HG02884 (cell line): ENCODE measurements around the gene NEMP2.
"Not testable (repeated sequence)": the region's sequence is repeated elsewhere in the genome, so short reads cannot be mapped to it uniquely, and the experiment has no call there.

Experiments used
- ATAC-seq: cut with Tn5 transposase; IDR thresholded peaks from one replicate; pipeline ENCODE4 v1.9.1; 2021; ENCODE audit warnings: mild to moderate bottlenecking, moderate library complexity; ENCODE audit not compliant: unreplicated experiment

The NEMP2 gene

GRCh38 chr2:190527214-190527613 lies 7.3 kb downstream of the NEMP2 start:
- ATAC-seq, result no peak

GRCh38 chr2:190526105-190526750 lies 8.3 kb downstream of the NEMP2 start:
- ATAC-seq, result no peak

- no peak for ATAC-seq
These were observed 9.6 kb downstream of the NEMP2 start for GRCh38 chr2:190524928-190525327.

- no peak for ATAC-seq
These were observed 14.4 kb downstream of the NEMP2 start for GRCh38 chr2:190519975-190520767.

GRCh38 chr2:190517468-190517867 lies 17.1 kb downstream of the NEMP2 start:
- no peak for ATAC-seq

GRCh38 chr2:190515687-190516086 lies 18.8 kb downstream of the NEMP2 start:
- ATAC-seq, result no peak

GRCh38 chr2:190514676-190515075 lies 19.8 kb downstream of the NEMP2 start:
- no peak for ATAC-seq

- no peak for ATAC-seq
These were observed 20.6 kb downstream of the NEMP2 start for GRCh38 chr2:190513877-190514276.

GRCh38 chr2:190512539-190513095 lies 21.9 kb downstream of the NEMP2 start:
- ATAC-seq, result no peak

GRCh38 chr2:190511104-190511503 lies 23.4 kb downstream of the NEMP2 start:
- ATAC-seq, result no peak

- not testable (repeated sequence) for ATAC-seq
These were observed 24.6 kb downstream of the NEMP2 start for GRCh38 chr2:190509895-190510294.

- ATAC-seq, result no peak
These were observed 27.4 kb downstream of the NEMP2 start for GRCh38 chr2:190507135-190507534.

- no peak for ATAC-seq
These were observed 27.9 kb downstream of the NEMP2 start for GRCh38 chr2:190506666-190507065.

GRCh38 chr2:190505696-190506095 lies 28.8 kb downstream of the NEMP2 start:
- ATAC-seq, result no peak

- ATAC-seq, result no peak
These were observed 29.6 kb downstream of the NEMP2 start for GRCh38 chr2:190504912-190505311.

GRCh38 chr2:190503088-190503487 lies 31.4 kb downstream of the NEMP2 start:
- no peak for ATAC-seq

- ATAC-seq, result no peak
These were observed 32.7 kb downstream of the NEMP2 start for GRCh38 chr2:190501702-190502407.

GRCh38 chr2:190501231-190501630 lies 33.3 kb downstream of the NEMP2 start:
- ATAC-seq, result no peak

- no peak for ATAC-seq
These were observed 34.4 kb downstream of the NEMP2 start for GRCh38 chr2:190500054-190500502.

- no peak for ATAC-seq
These were observed 35.2 kb downstream of the NEMP2 start for GRCh38 chr2:190499273-190499672.

GRCh38 chr2:190497428-190497827 lies 37.1 kb downstream of the NEMP2 start:
- no peak for ATAC-seq
